Kidney epithelial cell (primary cell): ENCODE measurements around the gene TRIM71. TPM values are rescaled to one million over a fixed set of nuclear protein-coding genes. Genes with fewer than 3 reads are reported as not detected.
"Not testable (repeated sequence)": the region's sequence is repeated elsewhere in the genome, so short reads cannot be mapped to it uniquely, and the experiment has no call there.

Experiments
- DNase-seq: peaks from one replicate; pipeline ENCODE4 v3.0.0-alpha.2; 2010; ENCODE audit warnings: low read depth
- H3K27me3 ChIP-seq: 2 replicates; pipeline ENCODE4 v1.6.0; 2011; ENCODE audit warnings: low read length; ENCODE audit not compliant: control insufficient read depth, insufficient read depth
- H3K36me3 ChIP-seq: 2 replicates; pipeline ENCODE4 v1.5.1; 2011; ENCODE audit warnings: low read length; ENCODE audit not compliant: control insufficient read depth, insufficient read depth
- H3K4me3 ChIP-seq: 2 replicates; pipeline ENCODE4 v1.5.1; 2011; ENCODE audit warnings: low read depth, mild to moderate bottlenecking, control low read depth, low read length
- CTCF ChIP-seq: IDR thresholded peaks from 2 replicates; pipeline ENCODE4 v1.5.1; 2011; ENCODE audit warnings: mild to moderate bottlenecking, moderate library complexity, low read length, control low read depth, inconsistent platforms; ENCODE audit not compliant: insufficient read depth, poor library complexity, severe bottlenecking
- total RNA-seq: library from RNA; depleted of rRNA; stranded (reverse); fragments of >200 nt; gene quantifications from 2 replicates; pipeline ENCODE4 v1.2.3, GENCODE V29; 2015

The TRIM71 gene
- total RNA-seq, 1 donor from 2014 or later = 2.4 TPM

DNA sequence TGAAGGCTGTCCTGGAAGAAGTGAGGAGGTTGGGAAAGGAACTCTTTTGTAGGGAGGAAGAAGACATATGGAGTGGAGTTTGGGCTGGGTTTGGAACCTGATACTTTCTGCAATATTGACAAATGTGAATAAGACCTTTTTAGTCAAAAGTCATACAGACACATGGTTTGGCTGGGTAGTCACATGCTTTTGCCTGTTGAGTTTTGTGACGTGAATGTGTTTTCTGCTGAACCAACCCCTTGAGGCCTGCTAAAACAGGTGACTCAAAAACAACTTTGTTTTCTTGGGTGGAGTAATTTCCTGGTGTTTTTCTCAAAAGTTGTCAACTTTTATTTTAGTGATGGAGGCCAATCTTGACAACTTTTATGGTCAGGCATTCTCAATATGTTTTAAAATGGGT is 94.2 kb downstream of the TRIM71 start:
- no peak overlapping the region for H3K4me3 ChIP-seq
- no peak for TF ChIP-seq CTCF
- no peaks in the 10 kb centered on the region for H3K36me3 ChIP-seq
- no peaks in the 10 kb centered on the region for H3K27me3 ChIP-seq
- no peak for DNase-seq

DNA sequence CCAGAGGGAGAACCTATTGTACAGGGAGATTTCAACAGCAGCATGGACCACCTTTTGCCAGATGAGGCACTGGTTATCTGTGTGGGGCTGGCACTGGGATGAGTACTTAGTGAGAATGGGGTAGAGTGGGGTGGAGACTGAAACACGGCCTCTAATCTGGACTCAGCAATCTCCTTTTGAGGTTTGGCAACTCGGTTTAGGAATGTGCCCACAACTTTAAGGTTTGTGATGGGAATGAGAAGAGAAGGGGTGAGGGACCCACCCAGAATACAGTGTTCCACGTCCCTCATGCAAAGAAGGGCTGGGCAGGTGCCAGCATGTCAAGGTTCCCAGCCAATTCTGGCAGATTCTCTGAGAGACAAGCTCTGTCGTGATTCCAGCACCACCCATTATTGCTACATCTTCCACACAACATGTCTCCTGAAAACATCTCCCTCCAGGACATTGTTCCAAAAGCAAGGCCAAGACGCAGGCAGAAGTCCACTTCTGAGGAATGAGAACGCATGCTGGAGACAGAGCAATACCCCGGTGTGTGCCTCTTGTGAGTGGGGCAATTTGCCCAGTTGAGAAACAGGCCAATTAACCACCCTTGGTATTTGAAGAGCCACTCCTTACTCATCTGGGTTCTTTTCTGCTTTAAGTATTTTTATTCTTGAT is 96.1 kb downstream of the TRIM71 start:
- no peaks in the 10 kb centered on the region for H3K36me3 ChIP-seq
- no peak for DNase-seq
- no peaks in the 10 kb centered on the region for H3K27me3 ChIP-seq
- H3K4me3 ChIP-seq = no peak overlapping the region
- TF ChIP-seq CTCF = no peak

- Histone ChIP-seq H3K4me3 (no peak overlapping the region), H3K36me3 (no peaks in the 10 kb centered on the region), H3K27me3 (no peaks in the 10 kb centered on the region)
- no peak for TF ChIP-seq CTCF
- DNase-seq = no peak
These were observed 102.1 kb downstream of the TRIM71 start for GRCh38 chr3:32919920-32920319.

GRCh38 chr3:32922078-32922477 is 104.3 kb downstream of the TRIM71 start:
- DNase-seq = no peak
- H3K4me3 ChIP-seq = no peak overlapping the region
- TF ChIP-seq CTCF = no peak

DNA sequence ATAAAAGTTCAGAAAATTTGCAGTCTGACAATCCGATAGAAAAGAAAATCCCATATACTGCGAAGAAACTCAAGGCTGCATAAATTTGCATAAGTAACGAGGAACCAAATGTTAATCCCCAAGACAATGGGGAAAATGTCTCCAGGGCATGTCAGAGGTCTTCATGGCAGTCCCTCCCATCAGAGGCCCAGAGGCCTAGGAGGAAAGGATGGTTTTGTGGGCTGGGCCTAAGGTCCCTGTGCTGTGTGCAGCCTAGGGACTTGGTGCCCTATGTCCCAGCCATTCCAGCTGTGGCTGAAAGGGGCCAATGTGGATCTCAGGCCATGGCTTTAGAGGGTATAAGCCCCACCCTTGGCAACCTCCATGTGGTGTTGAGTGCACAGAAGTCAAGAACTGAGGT is 112.4 kb downstream of the TRIM71 start:
- no peaks in the 10 kb centered on the region for H3K36me3 ChIP-seq
- TF ChIP-seq CTCF = no peak
- H3K27me3 ChIP-seq = no peaks in the 10 kb centered on the region
- H3K4me3 ChIP-seq = no peak overlapping the region
- DNase-seq = no peak

More at GRCh38 chr3:32922078-32922477, 104.3 kb downstream of the TRIM71 start:
- Histone ChIP-seq H3K27me3 (no peaks in the 10 kb centered on the region), H3K36me3 (no peaks in the 10 kb centered on the region)

GRCh38 chr3:32931273-32931672 is 113.5 kb downstream of the TRIM71 start:
- DNase-seq, H3K36me3 ChIP-seq, H3K27me3 ChIP-seq, H3K4me3 ChIP-seq: not testable (repeated sequence)
